Heart left ventricle (tissue), 13 donors: ENCODE data around the gene TRUB1.

ENCODE experiments used
- CTCF ChIP-seq, 12 donors: fragments of 200-600 bp; sonication (generic) in 4 of 12; IDR thresholded peaks; one replicate each; pipeline versions ENCODE4 v1.5.0 to v1.8.0; 2018 to 2022; ENCODE audit warnings: antibody characterized with exemption in 12 of 12, mild to moderate bottlenecking in 5 of 12
- POLR2A ChIP-seq, 2 donors: fragments of 450-650 bp; IDR thresholded peaks; one replicate each; pipeline ENCODE4 v1.6.1; 2017; ENCODE audit warnings: antibody characterized with exemption in 2 of 2, mild to moderate bottlenecking in 2 of 2, moderate library complexity in 2 of 2
- donor health status: ischemic (EF 13 %, LVEDD 7.1; RV severe dilation, severe dysfunction).
- donor health status: DM: no; HTN: yes; CAD: no.
- donor health status: DM: no; HTN: no; CAD: no.
- donor health status: ischemic (EF 25% LVEDD 6.9; RV normal size, moderate dysfunction).
- donor health status: ischemic (EF 25% LVEDD 5.7; RV mildly dilated, moderate dysfunction).
- donor health status: ischemic (EF 35%, LVEDD 5.7; RV mildly dilated, moderate dysfunction).
- donor health status: nonischemic (EF 11% LVEDD 7.7; RV severe dilation, severe dysfunction).
- donor health status: DM: yes; HTN: yes; CAD: no.
- donor health status: PGD.
- donor health status: ischemic (EF 29% LVEDD 5.4; RV normal size, mild dysfunction).
- donor health status: nonischemic (EF 23%, LVEDD 6.1; RV moderate dilation, normal function).

- no peak for TF ChIP-seq CTCF (IDR thresholded peaks at IDR 0.05)
- no peak for TF ChIP-seq POLR2A (IDR thresholded peaks at IDR 0.05)
Observed at GRCh38 chr10:115024371-115024770, 86.4 kb downstream of the TRUB1 start.
